Stomach (tissue), 9 donors: ENCODE measurements around the gene CBFB. TPM values are rescaled to one million over a fixed set of nuclear protein-coding genes. Genes with fewer than 3 reads are reported as not detected.

Source experiments
- DNase-seq, 2 donors: peaks; one replicate each; pipeline versions ENCODE4 v3.0.0 to v3.0.0-alpha.2; 2013 to 2019
- H3K27ac ChIP-seq, 5 donors: fragments of 200-600 bp in 4 of 5; sonication (generic) in 4 of 5; one replicate each; pipeline ENCODE4 v1.5.1; 2013 to 2019; ENCODE audit warnings: mild to moderate bottlenecking in 1 of 5, moderate library complexity in 1 of 5
- H3K27me3 ChIP-seq, 3 donors: fragments of 200-600 bp; sonication (generic); one replicate each; pipeline ENCODE4 v1.5.1; 2017 to 2019; ENCODE audit warnings: mixed run types in 1 of 3
- H3K36me3 ChIP-seq, 4 donors: fragments of 200-600 bp; sonication (generic); 1 replicate in 3 of 4; 2 replicates in 1 of 4; pipeline ENCODE4 v1.5.1; 2016 to 2019
- H3K4me1 ChIP-seq, 4 donors: fragments of 200-600 bp; sonication (generic); one replicate each; pipeline ENCODE4 v1.5.1; 2016 to 2019
- H3K4me3 ChIP-seq, 4 donors: fragments of 200-600 bp; sonication (generic) in 3 of 4; one replicate each; pipeline ENCODE4 v1.5.1; 2016 to 2019; ENCODE audit warnings: mild to moderate bottlenecking in 1 of 4
- H3K9me3 ChIP-seq, 4 donors: fragments of 200-600 bp; sonication (generic); one replicate each; pipeline ENCODE4 v1.5.1; 2016 to 2019
- CTCF ChIP-seq, 7 experiments: fragments of 450-650 bp in 4 of 7; fragments of 200-600 bp in 3 of 7; sonication (generic) in 3 of 7; IDR thresholded peaks; one replicate each; pipeline ENCODE4 v1.5.1; 2016 to 2019; ENCODE audit warnings: antibody characterized with exemption in 7 of 7, control low read depth in 2 of 7, mild to moderate bottlenecking in 1 of 7
- EP300 ChIP-seq: sonication (generic); formaldehyde crosslinking; IDR thresholded peaks from one replicate; pipeline ENCODE4 v1.6.1; 2017; ENCODE audit warnings: antibody characterized with exemption
- POLR2A ChIP-seq, 4 donors: fragments of 450-650 bp; IDR thresholded peaks; one replicate each; pipeline ENCODE4 v1.6.1; 2016; ENCODE audit warnings: antibody characterized with exemption in 4 of 4, control low read depth in 2 of 4, mild to moderate bottlenecking in 1 of 4, moderate library complexity in 1 of 4
- POLR2AphosphoS5 ChIP-seq, 3 donors: sonication (generic); formaldehyde crosslinking; IDR thresholded peaks; one replicate each; pipeline ENCODE4 v1.6.1; 2016; ENCODE audit warnings: antibody characterized with exemption in 3 of 3
- WGBS, 5 donors: extraction: QIAGEN DNeasy Blood & Tissue Kit in 3 of 5; methylation state at CpG; one replicate each; pipeline versions ENCODE4 v1.1.5 to v1.1.7; 2013 to 2018; 5-methylcytosine and 5-hydroxymethylcytosine counted together
- intact Hi-C: fragments of 100-400 bp; cut with DNase I; formaldehyde crosslinking; loops from one replicate; pipeline ENCODE4 v1.15.1; 2023; ENCODE audit warnings: low total_unique reads
- polyA plus RNA-seq, 3 donors: library from polyadenylated mRNA; stranded (reverse); fragments of 200-250 nt; gene quantifications; one replicate each; pipeline ENCODE4 v1.2.3, GENCODE V29; 2013
- total RNA-seq, 5 donors: library from RNA; depleted of rRNA; stranded (reverse); fragments of >200 nt; gene quantifications; one replicate each; pipeline versions ENCODE4 v1.1.0 to v1.2.3, GENCODE V29; 2014 to 2016
- donor health status: healthy with polysubstance abuse.
- donor health status: Bipolar disorder and iron deficiency.
- donor health status: healthy.

CBFB gene
- total and polyA plus RNA-seq, 8 donors, result 4.1 to 68.1 (median 17.6) TPM

DNA sequence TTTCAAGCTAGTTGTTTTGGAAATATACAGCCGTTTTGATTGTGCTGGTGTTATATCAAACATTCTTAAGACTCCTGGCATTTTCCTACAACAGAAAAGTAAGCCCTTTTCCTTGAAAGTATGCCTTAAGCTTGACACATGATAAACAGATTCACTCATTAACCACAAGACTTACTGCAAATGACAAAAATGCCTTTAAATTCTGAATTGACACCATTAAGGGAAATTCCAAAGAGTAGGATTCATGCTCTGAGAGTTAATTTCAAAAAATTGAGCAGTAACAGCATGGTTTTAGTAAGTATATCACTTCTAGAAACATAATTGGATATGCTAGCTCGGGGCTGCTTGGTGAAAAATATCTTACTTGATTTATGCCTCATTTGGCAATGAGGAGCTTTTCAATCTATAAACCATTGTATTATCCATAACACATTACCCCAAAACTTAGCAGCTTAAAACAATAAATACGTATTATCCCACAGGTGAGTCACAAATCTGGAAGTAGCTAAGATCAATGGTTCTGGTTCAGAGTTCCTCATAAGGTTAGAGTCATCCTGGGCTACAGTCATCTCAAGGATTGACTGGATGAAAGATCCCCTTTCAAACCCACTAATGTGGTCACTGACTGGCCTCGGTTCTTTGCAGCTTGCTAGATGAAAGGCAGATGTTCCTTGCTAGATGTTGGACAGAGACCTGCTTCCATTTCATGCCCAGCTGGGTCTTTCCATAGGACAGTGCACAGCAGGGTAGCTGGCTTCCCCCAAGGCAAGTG is 72.5 kb downstream of the CBFB start:
- intact Hi-C loops, result no loop called here
- H3K4me1 ChIP-seq, result peaks cover 0 to 15% (median 4%) of the 10 kb centered on the region in 4 donors
- 84 to 89% (median 87%) methylated on average over 4 of the region's 4 CpGs for WGBS, 5 donors

DNA sequence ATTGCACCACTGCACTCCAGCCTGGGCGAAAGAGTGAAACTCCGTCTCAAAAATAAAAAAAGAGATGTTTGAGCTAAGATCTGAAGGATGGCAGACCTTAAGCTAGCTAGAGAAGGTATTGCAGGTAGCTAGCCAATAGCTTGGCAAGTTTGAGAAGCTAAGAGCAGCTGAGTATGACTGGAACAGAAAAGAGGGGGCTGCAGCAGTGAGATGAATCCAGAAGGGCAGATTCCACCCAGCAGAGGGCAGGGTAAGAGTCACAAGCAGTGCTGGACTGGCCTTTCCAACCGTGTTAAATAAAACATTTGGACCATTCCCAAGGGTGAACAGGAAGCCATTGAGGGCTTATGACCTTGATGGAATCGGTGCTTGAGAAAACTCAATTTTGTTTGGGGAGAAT is 75.1 kb downstream of the CBFB start:
- DNase-seq, result peak in 1 of 2 donors; percentile 55
- no peaks in the 10 kb centered on the region for H3K9me3 ChIP-seq
- H3K27me3 ChIP-seq, result no peaks in the 10 kb centered on the region
- H3K36me3 ChIP-seq, result peaks cover 0 to 19% (median 11%) of the 10 kb centered on the region in 4 donors
- no peak overlapping the region for H3K4me3 ChIP-seq
- TF ChIP-seq POLR2AphosphoS5 (IDR thresholded peaks at IDR 0.05) (no peak), EP300 (no peak), CTCF (IDR thresholded peaks at IDR 0.05) (peak in 1 of 7 experiments; percentile 11)
- 53 to 62% (median 57%) methylated on average over 4 of the region's 4 CpGs for WGBS, 5 donors
- H3K27ac ChIP-seq, result no peak overlapping the region
- intact Hi-C loops, result no loop called here
- H3K4me1 ChIP-seq, result peaks cover 1 to 18% (median 7%) of the 10 kb centered on the region in 4 donors

More for the DNA sequence above, 72.5 kb downstream of the CBFB start:
- H3K9me3 ChIP-seq, result no peaks in the 10 kb centered on the region
- no peak overlapping the region for H3K4me3 ChIP-seq
- no peak overlapping the region for H3K27ac ChIP-seq
- TF ChIP-seq POLR2AphosphoS5 (IDR thresholded peaks at IDR 0.05) (no peak), POLR2A (IDR thresholded peaks at IDR 0.05) (no peak), CTCF (IDR thresholded peaks at IDR 0.05) (no peak), EP300 (no peak)
- H3K36me3 ChIP-seq, result peaks cover 0 to 30% (median 16%) of the 10 kb centered on the region in 4 donors
- DNase-seq, result no peak
- H3K27me3 ChIP-seq, result no peaks in the 10 kb centered on the region

DNA sequence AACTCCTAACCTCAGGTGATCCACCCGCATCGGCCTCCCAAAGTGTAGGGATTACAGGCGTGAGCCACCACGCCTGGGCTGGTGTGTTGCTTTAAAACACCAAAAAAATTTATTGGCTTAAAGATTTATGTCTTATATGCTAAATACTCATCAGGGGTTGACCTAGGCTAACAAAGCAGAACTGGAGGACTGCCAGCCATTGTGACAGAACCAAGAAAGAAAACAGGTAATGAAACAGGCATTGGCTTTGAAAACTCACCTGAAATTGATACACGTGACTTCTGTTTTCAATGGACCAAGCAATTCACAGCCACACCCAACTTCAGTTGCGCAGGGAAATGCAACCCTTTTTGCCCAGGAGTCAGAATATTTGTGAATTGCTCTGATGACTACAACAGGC is 75.9 kb downstream of the CBFB start:
- intact Hi-C loops, result no loop called here
- peak overlapping the region in 2 of 5 donors; percentile 3 to 29 for H3K27ac ChIP-seq
- no peaks in the 10 kb centered on the region for H3K27me3 ChIP-seq
- 68 to 73% (median 69%) methylated on average over 6 of the region's 6 CpGs for WGBS, 5 donors
- no peak for TF ChIP-seq POLR2AphosphoS5 (IDR thresholded peaks at IDR 0.05)
- no peak for TF ChIP-seq EP300
- TF ChIP-seq CTCF (IDR thresholded peaks at IDR 0.05), result no peak
- TF ChIP-seq POLR2A (IDR thresholded peaks at IDR 0.05), result no peak
- peaks cover 4 to 23% (median 11%) of the 10 kb centered on the region in 4 donors for H3K4me1 ChIP-seq
- no peak overlapping the region for H3K4me3 ChIP-seq
- H3K9me3 ChIP-seq, result no peaks in the 10 kb centered on the region
- H3K36me3 ChIP-seq, result peaks cover 0 to 11% (median 4%) of the 10 kb centered on the region in 4 donors
- DNase-seq, result peak in 1 of 2 donors; percentile 54

- H3K36me3 ChIP-seq, result peaks cover 0 to 7% (median 3%) of the 10 kb centered on the region in 4 donors
- no peak for DNase-seq
- WGBS, 5 donors, result 74 to 88% (median 80%) methylated on average over 2 of the region's 2 CpGs
- peak overlapping the region in 2 of 5 donors; percentile 3 to 29 for H3K27ac ChIP-seq
- TF ChIP-seq CTCF (IDR thresholded peaks at IDR 0.05), result no peak
- TF ChIP-seq EP300, result no peak
- TF ChIP-seq POLR2AphosphoS5 (IDR thresholded peaks at IDR 0.05), result no peak
- no peak for TF ChIP-seq POLR2A (IDR thresholded peaks at IDR 0.05)
- H3K4me3 ChIP-seq, result no peak overlapping the region
- no peaks in the 10 kb centered on the region for H3K9me3 ChIP-seq
- H3K4me1 ChIP-seq, result peaks cover 4 to 24% (median 12%) of the 10 kb centered on the region in 4 donors
- intact Hi-C loops, result no loop called here
- H3K27me3 ChIP-seq, result no peaks in the 10 kb centered on the region
These were observed 76.3 kb downstream of the CBFB start for GRCh38 chr16:67105246-67105645.
